H1 (cell line): ENCODE data around the gene LRRC25. TPM values are rescaled to one million over a fixed set of nuclear protein-coding genes. Genes with fewer than 3 reads are reported as not detected.

Source experiments
- BCL11A ChIP-seq, 2 experiments: IDR thresholded peaks; one replicate each; pipeline ENCODE4 v1.6.1; 2011; ENCODE audit warnings: low read depth in 2 of 2, low read length in 2 of 2, mild to moderate bottlenecking in 2 of 2
- BRCA1 ChIP-seq: IDR thresholded peaks from 2 replicates; pipeline ENCODE4 v1.6.1; 2012; ENCODE audit warnings: low read depth, low read length, improper control_type of control experiment
- RNF2 ChIP-seq: fragments of 200-900, 300-1000 bp; sonication (generic); IDR thresholded peaks from 2 replicates; pipeline ENCODE4 v1.7.1; 2016; ENCODE audit warnings: borderline replicate concordance, low read depth, mild to moderate bottlenecking, antibody characterized with exemption, low read length; ENCODE audit not compliant: poor library complexity, severe bottlenecking; ENCODE audit errors: missing control alignments
- TCF12 ChIP-seq: IDR thresholded peaks from 2 replicates; pipeline ENCODE4 v1.6.1; 2011; ENCODE audit warnings: low read depth, mild to moderate bottlenecking, low read length
- YY1 ChIP-seq: IDR thresholded peaks from 2 replicates; pipeline ENCODE4 v1.6.1; 2011; ENCODE audit warnings: low read depth, mild to moderate bottlenecking, low read length
- polyA plus RNA-seq, 7 experiments: library from polyadenylated mRNA; depleted of rRNA in 3 of 7; stranded (reverse) in 5 of 7; unstranded in 2 of 7; fragments of >200 nt in 5 of 7; fragments of 200-250 nt in 2 of 7; gene quantifications; 1 replicate in 5 of 7; 2 replicates in 1 of 7; 4 replicates in 1 of 7; pipeline versions ENCODE4 v1.2.1 to v1.2.3, GENCODE V29; 2011 to 2013; ENCODE audit warnings: missing spikeins in 2 of 7, mixed read lengths in 2 of 7
- total RNA-seq: library from RNA; stranded (reverse); fragmentation: NEBNext Ultra II Directional; extraction: Animal tissue kit (Norgen Biotek cat#: 25700); gene quantifications from 2 replicates; pipeline ENCODE4 v1.2.1, GENCODE V29; 2021

The LRRC25 gene
- total and polyA plus RNA-seq, 2 of the 8 experiments (the other 6 are each of a cell fraction or from before 2014, with no cell fraction given), result 0.20 to 0.41 TPM

DNA sequence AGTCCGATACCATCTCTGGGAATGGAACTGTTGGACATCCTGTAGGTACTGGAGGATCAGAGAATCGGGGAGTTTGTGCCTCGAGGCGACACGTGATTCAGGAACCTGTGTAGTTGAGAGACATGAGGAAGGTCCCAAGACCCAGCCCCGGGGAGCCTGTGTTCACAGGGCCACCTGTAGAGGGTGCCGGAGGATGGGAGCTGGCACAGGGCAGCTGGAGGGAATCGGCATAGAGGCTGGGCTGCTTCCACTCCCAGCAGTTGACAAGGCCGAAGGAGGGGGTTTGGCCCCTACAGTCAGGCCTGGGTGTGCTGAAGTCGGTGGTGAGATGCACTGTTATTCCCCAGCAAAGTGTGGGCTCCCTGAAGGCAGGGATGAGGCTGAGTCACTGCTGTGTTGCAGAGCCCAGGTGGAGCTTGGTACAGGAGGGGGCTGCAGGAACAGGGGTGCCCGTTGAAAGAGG, 43.0 kb upstream of the LRRC25 start (continued):
- TF ChIP-seq TCF12 (no peak), RNF2 (no peak), BRCA1 (no peak), YY1 (no peak), BCL11A (IDR thresholded peaks at IDR 0.05; ENCODE audit: low read depth in 2 of 2, low read length in 2 of 2) (no peak)
